HUES48 (cell line): ENCODE data around the gene MPV17L2.

ENCODE experiments used
- H3K27ac ChIP-seq: one replicate; pipeline ENCODE4 v1.7.0; 2013; ENCODE audit warnings: low read depth, low read length, inconsistent platforms
- H3K27me3 ChIP-seq: 2 replicates; pipeline ENCODE4 v1.6.1; 2013; ENCODE audit warnings: mild to moderate bottlenecking, low read length; ENCODE audit not compliant: control insufficient read depth, insufficient read depth
- H3K36me3 ChIP-seq: 2 replicates; pipeline ENCODE4 v1.6.1; 2013; ENCODE audit warnings: low read length; ENCODE audit not compliant: control insufficient read depth, insufficient read depth
- H3K4me1 ChIP-seq: 2 replicates; pipeline ENCODE4 v1.6.1; 2013; ENCODE audit warnings: mild to moderate bottlenecking, low read length; ENCODE audit not compliant: control insufficient read depth, insufficient read depth
- H3K4me3 ChIP-seq: 2 replicates; pipeline ENCODE4 v1.5.1; 2013; ENCODE audit warnings: mild to moderate bottlenecking, low read depth, low read length
- H3K9ac ChIP-seq: 2 replicates; pipeline ENCODE4 v1.6.1; 2013; ENCODE audit warnings: mild to moderate bottlenecking, low read depth, low read length, moderate library complexity
- H3K9me3 ChIP-seq: 2 replicates; pipeline ENCODE4 v1.6.1; 2013; ENCODE audit warnings: low read length; ENCODE audit not compliant: control insufficient read depth, insufficient read depth

The MPV17L2 gene

DNA sequence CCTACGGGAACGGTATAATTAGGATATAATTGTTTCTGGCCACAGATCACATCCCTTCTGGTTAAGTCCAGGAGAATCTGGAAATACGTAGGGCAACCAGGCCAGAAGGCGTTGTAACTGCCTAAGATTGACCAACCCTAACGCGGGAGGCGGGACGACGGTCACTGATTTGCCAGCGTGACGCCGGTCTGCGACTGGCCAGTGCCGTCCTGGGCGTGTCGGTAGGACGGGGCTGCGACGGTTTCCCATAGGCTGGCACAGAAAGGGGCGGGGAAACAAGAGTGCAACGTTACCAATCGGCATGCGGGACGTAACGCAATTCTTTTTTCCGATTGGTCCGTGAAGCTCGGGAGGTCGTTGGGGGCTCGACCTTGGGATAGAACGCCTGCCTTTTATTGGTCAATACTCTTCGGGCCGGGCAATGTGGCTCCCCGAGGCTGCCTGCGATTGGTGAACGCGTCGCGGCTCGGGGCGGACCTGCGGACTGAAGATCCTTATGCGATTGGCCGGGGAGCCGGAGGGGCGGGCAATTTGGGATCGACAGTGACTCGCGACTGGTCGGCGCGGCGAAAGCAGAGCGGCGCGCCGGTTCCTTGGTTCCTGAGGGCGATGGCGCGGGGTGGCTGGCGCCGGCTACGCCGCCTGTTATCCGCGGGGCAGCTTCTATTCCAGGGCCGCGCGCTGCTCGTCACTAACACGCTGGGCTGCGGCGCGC lies at the start of gene MPV17L2:
Gene MPV17L2 (plus strand): TSS at position 546 of the 715 bp plus-strand sequence. CDS start 64 bp downstream, at position 610.
- Histone ChIP-seq H3K36me3 (peaks cover 18% of the 10 kb centered on the region), H3K9me3 (no peaks in the 10 kb centered on the region), H3K9ac (peak within 1 kb of the TSS; percentile 54; the same call in 1 of the 2 replicates), H3K27ac (peak within 1 kb of the TSS; percentile 76), H3K4me3 (peak within 1 kb of the TSS; percentile 83), H3K27me3 (no peaks in the 10 kb centered on the region), H3K4me1 (peaks cover 10% of the 10 kb centered on the region; the same call in 1 of the 2 replicates)

- no peak overlapping the region for H3K4me3 ChIP-seq
- H3K27ac ChIP-seq = no peak overlapping the region
- no peaks in the 10 kb centered on the region for H3K4me1 ChIP-seq
- no peak overlapping the region for H3K9ac ChIP-seq
- peaks cover 49% of the 10 kb centered on the region for H3K36me3 ChIP-seq
- H3K9me3 ChIP-seq = no peaks in the 10 kb centered on the region
- H3K27me3 ChIP-seq = no peaks in the 10 kb centered on the region
Measured at GRCh38 chr19:18143902-18144301, 49.1 kb upstream of the MPV17L2 start.

GRCh38 chr19:18144361-18144760 lies 48.7 kb upstream of the MPV17L2 start:
- Histone ChIP-seq H3K9me3 (no peaks in the 10 kb centered on the region), H3K36me3 (peaks cover 47% of the 10 kb centered on the region), H3K9ac (no peak overlapping the region), H3K4me1 (no peaks in the 10 kb centered on the region), H3K27ac (no peak overlapping the region), H3K4me3 (no peak overlapping the region), H3K27me3 (no peaks in the 10 kb centered on the region)

GRCh38 chr19:18144906-18145305 lies 48.1 kb upstream of the MPV17L2 start:
- Histone ChIP-seq H3K4me3 (no peak overlapping the region), H3K4me1 (no peaks in the 10 kb centered on the region), H3K27ac (no peak overlapping the region), H3K36me3 (peaks cover 47% of the 10 kb centered on the region), H3K9me3 (no peaks in the 10 kb centered on the region), H3K9ac (no peak overlapping the region), H3K27me3 (no peaks in the 10 kb centered on the region)

DNA sequence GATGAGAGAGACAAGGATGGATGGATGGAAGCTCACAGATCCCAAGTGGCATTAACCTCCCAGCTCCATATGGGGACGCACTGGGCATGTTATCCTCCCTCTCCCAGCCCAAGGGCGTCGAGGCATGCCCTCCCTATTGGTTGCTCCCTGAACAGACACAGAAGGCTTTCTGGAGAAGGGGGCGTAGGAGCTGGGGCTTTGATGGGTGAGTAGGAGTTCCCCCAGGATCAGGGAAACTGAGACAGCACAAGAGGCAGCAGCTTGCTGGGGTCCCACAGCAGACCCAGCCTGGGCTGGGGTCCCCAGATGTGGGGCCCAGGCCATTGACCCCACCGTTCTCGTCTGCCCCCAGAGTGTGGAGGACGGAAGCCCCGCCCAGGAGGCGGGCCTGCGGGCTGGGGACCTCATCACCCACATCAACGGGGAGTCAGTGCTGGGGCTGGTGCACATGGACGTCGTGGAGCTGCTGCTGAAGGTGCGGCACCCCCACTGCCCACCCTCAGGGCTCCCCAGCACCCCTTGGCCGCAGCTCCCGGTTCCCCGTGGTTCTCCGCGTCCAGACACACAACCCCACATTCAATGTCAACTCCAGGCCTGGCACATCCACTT lies 47.5 kb upstream of the MPV17L2 start:
- Histone ChIP-seq H3K4me1 (no peaks in the 10 kb centered on the region), H3K36me3 (peaks cover 44% of the 10 kb centered on the region), H3K4me3 (no peak overlapping the region), H3K27me3 (no peaks in the 10 kb centered on the region), H3K9ac (no peak overlapping the region), H3K27ac (no peak overlapping the region), H3K9me3 (no peaks in the 10 kb centered on the region)

DNA sequence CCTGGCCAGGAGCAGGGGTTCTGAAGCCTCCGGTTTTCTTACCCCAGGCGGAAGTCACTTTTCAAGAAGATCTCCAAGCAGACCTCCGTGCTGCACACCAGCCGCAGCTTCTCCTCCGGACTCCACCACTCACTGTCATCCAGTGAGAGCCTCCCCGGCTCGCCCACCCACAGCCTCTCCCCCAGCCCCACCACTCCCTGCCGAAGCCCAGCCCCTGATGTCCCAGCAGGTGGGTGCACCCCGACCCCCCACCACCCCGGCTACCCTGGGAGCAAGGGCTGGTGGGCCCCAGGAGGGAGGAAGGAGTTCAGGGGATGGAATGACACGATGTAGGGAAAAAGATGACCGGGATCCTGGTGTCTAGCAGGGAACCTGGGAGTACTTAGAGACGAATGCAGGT lies 45.6 kb upstream of the MPV17L2 start:
- Histone ChIP-seq H3K27ac (no peak overlapping the region), H3K4me3 (no peak overlapping the region), H3K36me3 (peaks cover 37% of the 10 kb centered on the region), H3K27me3 (no peaks in the 10 kb centered on the region), H3K4me1 (no peaks in the 10 kb centered on the region), H3K9me3 (no peaks in the 10 kb centered on the region), H3K9ac (no peak overlapping the region)

GRCh38 chr19:18149596-18149975 lies 43.4 kb upstream of the MPV17L2 start:
- no peak overlapping the region for H3K4me3 ChIP-seq
- no peak overlapping the region for H3K9ac ChIP-seq
- H3K9me3 ChIP-seq = no peaks in the 10 kb centered on the region
- peaks cover 4% of the 10 kb centered on the region; the same call in 1 of the 2 replicates for H3K4me1 ChIP-seq
- no peak overlapping the region for H3K27ac ChIP-seq
- H3K36me3 ChIP-seq = peaks cover 23% of the 10 kb centered on the region
- H3K27me3 ChIP-seq = no peaks in the 10 kb centered on the region

DNA sequence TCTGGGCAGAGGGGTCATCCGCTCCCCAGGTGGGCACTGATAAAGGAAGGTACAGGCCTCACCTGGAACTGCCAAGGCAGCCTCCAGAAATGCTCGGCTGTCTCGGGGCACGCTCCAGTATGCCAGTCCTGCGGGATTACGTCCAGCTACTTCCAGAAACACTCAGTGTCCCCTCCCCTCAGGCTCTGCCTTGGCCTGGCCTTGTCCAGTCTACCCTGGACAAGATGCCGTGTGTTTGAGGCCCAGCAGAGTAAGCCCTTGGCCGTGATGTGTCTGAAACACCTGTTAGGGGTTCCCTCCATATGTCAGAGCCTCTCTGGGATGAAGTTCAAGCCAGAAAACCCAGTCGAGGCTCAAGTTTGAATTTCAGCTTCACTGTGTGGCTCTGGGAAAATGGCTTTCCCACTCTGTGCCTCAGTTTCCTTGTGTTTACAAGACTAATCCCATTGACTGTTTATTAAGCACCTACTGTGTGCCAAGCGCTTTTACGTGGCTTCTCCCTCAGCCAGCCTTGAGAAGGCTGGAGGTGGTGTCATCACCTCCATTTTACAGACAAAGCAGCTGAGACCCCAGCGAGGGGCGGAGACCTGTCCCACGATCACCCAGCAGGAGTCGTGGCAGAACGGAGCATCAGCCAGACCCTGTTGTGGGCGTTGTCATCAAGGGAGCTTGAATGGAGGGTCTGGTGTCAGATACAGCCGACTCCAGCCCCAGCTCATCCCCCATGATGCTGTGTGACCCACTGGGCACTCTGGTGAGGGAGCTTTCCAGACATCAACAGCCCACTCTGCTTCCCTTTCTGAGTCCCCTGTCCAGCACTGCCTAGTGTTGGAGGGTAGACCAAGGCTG lies 42.0 kb upstream of the MPV17L2 start:
- Histone ChIP-seq H3K27ac (no peak overlapping the region), H3K4me1 (peaks cover 4% of the 10 kb centered on the region; the same call in 1 of the 2 replicates), H3K27me3 (no peaks in the 10 kb centered on the region), H3K36me3 (peaks cover 17% of the 10 kb centered on the region), H3K9ac (no peak overlapping the region), H3K9me3 (no peaks in the 10 kb centered on the region), H3K4me3 (no peak overlapping the region)

GRCh38 chr19:18152442-18152816 lies 40.6 kb upstream of the MPV17L2 start:
- Histone ChIP-seq H3K36me3 (peaks cover 16% of the 10 kb centered on the region), H3K4me3 (peak overlapping the region; percentile 85), H3K9me3 (no peaks in the 10 kb centered on the region), H3K4me1 (peaks cover 8% of the 10 kb centered on the region; the same call in 1 of the 2 replicates), H3K27ac (peak overlapping the region; percentile 99), H3K27me3 (no peaks in the 10 kb centered on the region), H3K9ac (peak overlapping the region; percentile 95)

DNA sequence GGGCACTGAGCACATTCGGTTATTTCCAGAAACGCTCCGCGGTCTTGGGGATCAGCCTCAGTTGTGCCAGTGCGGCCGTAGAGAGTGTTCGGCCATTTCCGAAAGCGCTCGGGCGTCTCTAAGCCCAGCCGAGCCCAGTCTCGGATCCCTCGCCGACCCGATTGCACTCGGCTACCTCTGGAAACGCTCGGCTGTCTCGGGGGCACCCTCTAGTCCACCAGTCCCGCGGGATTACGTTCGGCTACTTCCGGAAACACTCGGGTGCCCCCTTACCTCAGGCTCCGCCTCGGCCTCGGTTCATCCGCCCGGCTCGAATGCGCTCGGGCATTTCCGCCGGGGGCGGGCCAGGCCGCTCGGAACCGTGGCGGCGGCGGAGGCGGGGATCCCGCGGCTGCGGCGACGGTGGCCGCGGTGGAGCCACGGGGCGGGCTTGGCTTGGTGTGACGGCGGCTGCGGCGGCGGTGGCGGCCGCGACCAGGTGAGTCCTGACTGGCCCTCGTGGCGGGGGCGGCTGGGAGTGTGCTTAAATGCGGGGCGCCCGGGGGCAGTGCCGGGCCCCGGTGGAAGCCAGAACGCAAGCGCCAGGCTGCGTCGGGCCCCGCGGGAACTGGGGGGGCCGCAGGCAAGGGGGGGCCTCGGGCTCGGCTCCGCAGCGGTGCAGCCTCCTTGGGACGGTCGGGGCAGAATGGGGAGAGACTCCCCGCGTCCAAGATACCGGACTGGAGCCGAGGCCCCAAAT lies 40.0 kb upstream of the MPV17L2 start, which contains the start of gene PIK3R2:
Gene PIK3R2 (plus strand): TSS at position 347 of the 739 bp plus-strand sequence. CDS start 2,717 bp downstream, outside the sequence.
- Histone ChIP-seq H3K9me3 (no peaks in the 10 kb centered on the region), H3K9ac (peak within 1 kb of the TSS; percentile 95), H3K27ac (peak within 1 kb of the TSS; percentile 99), H3K4me3 (peak within 1 kb of the TSS; percentile 85), H3K36me3 (peaks cover 13% of the 10 kb centered on the region), H3K27me3 (no peaks in the 10 kb centered on the region), H3K4me1 (peaks cover 10% of the 10 kb centered on the region; the same call in 1 of the 2 replicates)
